Type B pancreatic cell (in vitro differentiated cells): Measurements from ENCODE around the gene TMEM233. TPM values are rescaled to one million over a fixed set of nuclear protein-coding genes. Genes with fewer than 3 reads are reported as not detected.

Experiments
- DNase-seq: peaks from one replicate; pipeline ENCODE4 v3.0.0; 2021; ENCODE audit warnings: mixed read lengths; ENCODE audit not compliant: unreplicated experiment; ENCODE audit errors: extremely low spot score
- H3K27ac Mint-ChIP-seq: 2 replicates; pipeline ENCODE4 v1.8.0; 2021; ENCODE audit warnings: mild to moderate bottlenecking, mixed read lengths
- H3K27me3 Mint-ChIP-seq: 2 replicates; pipeline ENCODE4 v1.8.0; 2021; ENCODE audit warnings: mixed read lengths
- H3K36me3 Mint-ChIP-seq: 2 replicates; pipeline ENCODE4 v1.8.0; 2021; ENCODE audit warnings: mixed read lengths
- H3K4me1 Mint-ChIP-seq: one replicate; pipeline ENCODE4 v1.8.0; 2021; ENCODE audit warnings: mixed read lengths; ENCODE audit not compliant: unreplicated experiment
- H3K4me3 Mint-ChIP-seq: 2 replicates; pipeline ENCODE4 v1.8.0; 2021; ENCODE audit warnings: mild to moderate bottlenecking, mixed read lengths
- H3K9me3 Mint-ChIP-seq: 2 replicates; pipeline ENCODE4 v1.8.0; 2021; ENCODE audit warnings: mixed read lengths
- CTCF ChIP-seq: fragments of 200-600 bp; sonication (generic); conservative IDR thresholded peaks from 2 replicates; pipeline ENCODE4 v1.5.0; 2021; ENCODE audit warnings: antibody characterized with exemption, mild to moderate bottlenecking
- total RNA-seq: library from RNA; stranded (reverse); gene quantifications from 2 replicates; pipeline ENCODE4 v1.2.1, GENCODE V29; 2021; ENCODE audit warnings: low replicate concordance

The TMEM233 gene
- total RNA-seq, 1 donor from 2014 or later, result not detected

- TF ChIP-seq CTCF, result no peak
- peaks cover 99% of the 10 kb centered on the region for H3K27me3 Mint-ChIP-seq
- H3K36me3 Mint-ChIP-seq, result no peaks in the 10 kb centered on the region
- H3K4me1 Mint-ChIP-seq, result peaks cover 4% of the 10 kb centered on the region
- H3K9me3 Mint-ChIP-seq, result no peaks in the 10 kb centered on the region
- no peak overlapping the region for H3K27ac Mint-ChIP-seq
- peak overlapping the region; percentile 79 for H3K4me3 Mint-ChIP-seq
- DNase-seq, result no peak
These were observed 1.3 kb downstream of the TMEM233 start for GRCh38 chr12:119594772-119595445.

GRCh38 chr12:119598159-119598558 is 4.6 kb downstream of the TMEM233 start:
- peaks cover 83% of the 10 kb centered on the region for H3K27me3 Mint-ChIP-seq
- no peaks in the 10 kb centered on the region for H3K9me3 Mint-ChIP-seq
- no peak for TF ChIP-seq CTCF
- no peak for DNase-seq
- peaks cover 4% of the 10 kb centered on the region for H3K4me1 Mint-ChIP-seq
- no peaks in the 10 kb centered on the region for H3K36me3 Mint-ChIP-seq
- H3K4me3 Mint-ChIP-seq, result no peak overlapping the region
- H3K27ac Mint-ChIP-seq, result no peak overlapping the region

GRCh38 chr12:119601877-119602733 is 8.5 kb downstream of the TMEM233 start:
- DNase-seq, result no peak
- Mint-ChIP-seq H3K27ac (no peak overlapping the region), H3K4me3 (no peak overlapping the region), H3K4me1 (no peaks in the 10 kb centered on the region), H3K27me3 (peaks cover 74% of the 10 kb centered on the region), H3K9me3 (no peaks in the 10 kb centered on the region), H3K36me3 (no peaks in the 10 kb centered on the region)
- no peak for TF ChIP-seq CTCF

- H3K27ac Mint-ChIP-seq, result no peak overlapping the region
- H3K9me3 Mint-ChIP-seq, result no peaks in the 10 kb centered on the region
- no peak for DNase-seq
- H3K27me3 Mint-ChIP-seq, result peaks cover 72% of the 10 kb centered on the region
- H3K4me3 Mint-ChIP-seq, result no peak overlapping the region
- no peak for TF ChIP-seq CTCF
- no peaks in the 10 kb centered on the region for H3K4me1 Mint-ChIP-seq
- no peaks in the 10 kb centered on the region for H3K36me3 Mint-ChIP-seq
These were observed 9.1 kb downstream of the TMEM233 start for GRCh38 chr12:119602734-119603094.

GRCh38 chr12:119603767-119604166 is 10.2 kb downstream of the TMEM233 start:
- DNase-seq, result no peak
- Mint-ChIP-seq H3K36me3 (no peaks in the 10 kb centered on the region), H3K4me3 (no peak overlapping the region), H3K9me3 (no peaks in the 10 kb centered on the region), H3K27ac (no peak overlapping the region), H3K27me3 (peaks cover 71% of the 10 kb centered on the region), H3K4me1 (no peaks in the 10 kb centered on the region)
- no peak for TF ChIP-seq CTCF
